K562 (cell line): Measurements from ENCODE around the gene KMT2D. TPM values are rescaled to one million over a fixed set of nuclear protein-coding genes. Genes with fewer than 3 reads are reported as not detected.

Experiments used
- CC2D1A ChIP-seq: fragments of 450-650 bp; IDR thresholded peaks from 2 replicates; pipeline ENCODE4 v1.6.1; 2017; ENCODE audit warnings: mild to moderate bottlenecking
- CCAR2 ChIP-seq: fragments of 200-400 bp; formaldehyde crosslinking; IDR thresholded peaks from 2 replicates; pipeline ENCODE4 v1.6.1; 2017; ENCODE audit warnings: mild to moderate bottlenecking, low read depth, low read length
- E2F5 ChIP-seq: sonication (generic); formaldehyde crosslinking; IDR thresholded peaks from 2 replicates; pipeline ENCODE4 v1.8.0; 2022; ENCODE audit warnings: mild to moderate bottlenecking, missing genetic modification reagents
- ELK1 ChIP-seq: sonication (generic); formaldehyde crosslinking; IDR thresholded peaks from 2 replicates; pipeline ENCODE4 v1.8.1; 2022; ENCODE audit warnings: missing genetic modification reagents
- GATAD2B ChIP-seq: fragments of 450-650 bp; IDR thresholded peaks from 2 replicates; pipeline ENCODE4 v1.6.1; 2017; ENCODE audit warnings: mild to moderate bottlenecking, borderline replicate concordance
- HDGF ChIP-seq: fragments of 450-650 bp; IDR thresholded peaks from 2 replicates; pipeline ENCODE4 v1.6.1; 2016
- MTA2 ChIP-seq: fragments of 450-650 bp; IDR thresholded peaks from 2 replicates; pipeline ENCODE4 v1.6.1; 2016; ENCODE audit warnings: low read depth
- MTF1 ChIP-seq: fragments of 250-450 bp; sonication (Bioruptor Pico); IDR thresholded peaks from 2 replicates; pipeline ENCODE4 v1.9.0; 2021; ENCODE audit warnings: moderate library complexity, mild to moderate bottlenecking, inconsistent platforms, borderline replicate concordance
- NEUROD1 ChIP-seq: fragments of 150-350 bp; IDR thresholded peaks from 2 replicates; pipeline ENCODE4 v1.6.1; 2014; ENCODE audit warnings: borderline replicate concordance, low read length, low read depth; ENCODE audit not compliant: partially characterized antibody
- NR0B1 ChIP-seq: fragments of 450-650 bp; IDR thresholded peaks from one replicate; pipeline ENCODE4 v1.6.1; 2018; ENCODE audit warnings: mild to moderate bottlenecking, moderate library complexity; ENCODE audit not compliant: partially characterized antibody
- NUFIP1 ChIP-seq: fragments of 450-650 bp; IDR thresholded peaks from 2 replicates; pipeline ENCODE4 v1.6.1; 2018; ENCODE audit not compliant: partially characterized antibody
- POLR2B ChIP-seq: fragments of 450-650 bp; IDR thresholded peaks from 2 replicates; pipeline ENCODE4 v1.6.1; 2018; ENCODE audit warnings: low read depth; ENCODE audit not compliant: partially characterized antibody
- PTRF ChIP-seq: fragments of 450-650 bp; IDR thresholded peaks from 2 replicates; pipeline ENCODE4 v1.6.1; 2016; ENCODE audit warnings: mild to moderate bottlenecking, missing genetic modification characterization, missing compliant biosample characterization
- PTTG1 ChIP-seq: fragments of 450-650 bp; IDR thresholded peaks from 2 replicates; pipeline ENCODE4 v1.6.1; 2016; ENCODE audit warnings: low read depth, mild to moderate bottlenecking, missing genetic modification characterization, missing compliant biosample characterization
- RCOR1 ChIP-seq, 2 experiments: IDR thresholded peaks; 2 replicates each; pipeline ENCODE4 v1.6.1; 2012; ENCODE audit warnings: low read depth in 2 of 2, low read length in 2 of 2, borderline replicate concordance in 1 of 2, improper control_type of control experiment in 1 of 2
- SMC3 ChIP-seq: conservative IDR thresholded peaks from 2 replicates; pipeline ENCODE4 v1.6.1; 2011; ENCODE audit warnings: low read depth, low read length, improper control_type of control experiment; ENCODE audit not compliant: insufficient read depth
- SUPT5H ChIP-seq: fragments of 450-650 bp; IDR thresholded peaks from 2 replicates; pipeline ENCODE4 v1.6.1; 2016
- TAF1 ChIP-seq: IDR thresholded peaks from 2 replicates; pipeline ENCODE4 v1.6.1; 2011; ENCODE audit warnings: mild to moderate bottlenecking, low read length, moderate library complexity; ENCODE audit not compliant: insufficient read depth, control insufficient read depth, severe bottlenecking; ENCODE audit errors: extremely low read depth
- TCF3 ChIP-seq: sonication (generic); formaldehyde crosslinking; IDR thresholded peaks from 2 replicates; pipeline ENCODE4 v1.4.0; 2020; ENCODE audit warnings: mild to moderate bottlenecking, missing genetic modification reagents
- ZBTB7A ChIP-seq: IDR thresholded peaks from 2 replicates; pipeline ENCODE4 v1.6.1; 2011; ENCODE audit warnings: low read depth, mild to moderate bottlenecking, low read length, moderate library complexity, borderline replicate concordance; ENCODE audit not compliant: control insufficient read depth
- ZNF239 ChIP-seq: fragments of 250-450 bp; sonication (Bioruptor Pico); IDR thresholded peaks from 2 replicates; pipeline ENCODE4 v1.4.0; 2020; ENCODE audit warnings: mild to moderate bottlenecking
- ZNF280A ChIP-seq: fragments of 450-650 bp; IDR thresholded peaks from 2 replicates; pipeline ENCODE4 v1.6.1; 2018; ENCODE audit warnings: mild to moderate bottlenecking, low read depth; ENCODE audit not compliant: partially characterized antibody
- ZNF695 ChIP-seq: fragments of 450-650 bp; formaldehyde crosslinking; IDR thresholded peaks from 2 replicates; pipeline ENCODE4 v1.4.0; 2020; ENCODE audit warnings: mild to moderate bottlenecking, moderate library complexity
- ZNF77 ChIP-seq: fragments of 250-450 bp; sonication (Bioruptor Pico); IDR thresholded peaks from 2 replicates; pipeline ENCODE4 v1.5.0; 2020
- polyA plus RNA-seq, 8 experiments: library from polyadenylated mRNA; depleted of rRNA in 4 of 8; stranded (reverse) in 5 of 8; unstranded in 3 of 8; fragments of >200 nt; fragmentation: Nextera tagmentation in 2 of 8; fragmentation: Illumina TruSeq in 1 of 8; extraction: Ambion mirVana in 2 of 8; extraction: Trizol in 1 of 8; gene quantifications; 2 replicates each; pipeline versions ENCODE4 v1.2.1 to v1.2.3, GENCODE V29; 2011 to 2014; ENCODE audit warnings: inconsistent platforms in 1 of 8, missing spikeins in 1 of 8
- total RNA-seq, 7 experiments: library from RNA; depleted of rRNA in 6 of 7; stranded (reverse); fragments of >200 nt in 6 of 7; fragmentation: Illumina TruSeq in 2 of 7; extraction: Trizol in 2 of 7; gene quantifications; 2 replicates each; pipeline versions ENCODE4 v1.2.1 to v1.2.3, GENCODE V29; 2011 to 2021; ENCODE audit warnings: low replicate concordance in 1 of 7

The KMT2D gene
- total and polyA plus RNA-seq, 9 of the 15 experiments (the other 6 are each of a cell fraction or from before 2014, with no cell fraction given): 0.22 to 93.7 (median 13.7) TPM

GRCh38 chr12:49019443-49020324, 40.9 kb downstream of the KMT2D start (continued):
- TF ChIP-seq GATAD2B (no peak), CCAR2 (no peak), ZBTB7A (peak; percentile 72; the same call in 1 of the 2 replicates), ZNF695 (CRISPR knock-in tag) (no peak), NEUROD1 (peak; percentile 21), PTTG1 (tag) (no peak), E2F5 (CRISPR knock-in tag) (no peak), SUPT5H (peak; percentile 30; the same call in 1 of the 2 replicates), MTF1 (CRISPR knock-in tag) (no peak), TCF3 (CRISPR knock-in tag) (no peak), NR0B1 (no peak), ZNF280A (no peak), RCOR1 (IDR thresholded peaks at IDR 0.05; ENCODE audit: borderline replicate concordance in 1 of 2, low read depth in 2 of 2, low read length in 2 of 2) (no peak), SMC3 (0 out of 2 replicates have a peak, but pooled peaks have one; percentile 5), ZNF77 (CRISPR knock-in tag) (no peak), ZNF239 (no peak), MTA2 (no peak), ELK1 (CRISPR knock-in tag) (no peak), HDGF (peak; percentile 68; the same call in 1 of the 2 replicates), PTRF (tag) (no peak), POLR2B (peak; percentile 59), CC2D1A (0 out of 2 replicates have a peak, but pooled peaks have one; percentile 13), NUFIP1 (no peak), TAF1 (no peak)
